HG03039 (cell line): Measurements from ENCODE around the gene SNED1.

Experiments
- ATAC-seq: cut with Tn5 transposase; IDR thresholded peaks from one replicate; pipeline ENCODE4 v1.9.1; 2021; ENCODE audit warnings: mild to moderate bottlenecking, moderate library complexity; ENCODE audit not compliant: unreplicated experiment

SNED1 gene

GRCh38 chr2:241066171-241066892 is 67.9 kb downstream of the SNED1 start:
- no peak for ATAC-seq

- no peak for ATAC-seq
Observed at GRCh38 chr2:241066893-241067341, 68.5 kb downstream of the SNED1 start.

GRCh38 chr2:241067501-241068135 is 69.2 kb downstream of the SNED1 start:
- no peak for ATAC-seq

- ATAC-seq = no peak
Observed at GRCh38 chr2:241068136-241068941, 69.9 kb downstream of the SNED1 start.

GRCh38 chr2:241068942-241069810 is 70.8 kb downstream of the SNED1 start:
- no peak for ATAC-seq

GRCh38 chr2:241069821-241070281 is 71.4 kb downstream of the SNED1 start:
- no peak for ATAC-seq

- no peak for ATAC-seq
Observed at GRCh38 chr2:241070361-241070760, 71.9 kb downstream of the SNED1 start.

GRCh38 chr2:241070811-241071676 is 72.6 kb downstream of the SNED1 start:
- no peak for ATAC-seq

- ATAC-seq = no peak
Observed at GRCh38 chr2:241071677-241072111, 73.3 kb downstream of the SNED1 start.

GRCh38 chr2:241072151-241072550 is 73.7 kb downstream of the SNED1 start:
- no peak for ATAC-seq

GRCh38 chr2:241072553-241073165 is 74.2 kb downstream of the SNED1 start:
- ATAC-seq = no peak

GRCh38 chr2:241073166-241074064 is 75.0 kb downstream of the SNED1 start:
- no peak for ATAC-seq

GRCh38 chr2:241074065-241074818 is 75.8 kb downstream of the SNED1 start:
- ATAC-seq = no peak

GRCh38 chr2:241074901-241075540 is 76.6 kb downstream of the SNED1 start:
- no peak for ATAC-seq

- ATAC-seq = no peak
Observed at GRCh38 chr2:241080405-241081189, 82.2 kb downstream of the SNED1 start.

GRCh38 chr2:241081190-241081642 is 82.8 kb downstream of the SNED1 start:
- no peak for ATAC-seq
